Pericardium fibroblast (primary cell): ENCODE results near the gene KHDC4. TPM values are rescaled to one million over a fixed set of nuclear protein-coding genes. Genes with fewer than 3 reads are reported as not detected.

Source experiments
- total RNA-seq: library from RNA; depleted of rRNA; stranded (reverse); fragments of >200 nt; gene quantifications from 2 replicates; pipeline ENCODE4 v1.2.3, GENCODE V29; 2015

KHDC4 gene
- 14.4 and 20.4 TPM in 2 replicates for total RNA-seq

GRCh38 chr1:155934097-155934935 is at the start of gene KHDC4:
KHDC4 (minus strand) TSS chr1:155934413; CDS start chr1:155934373, 40 bp downstream.

DNA sequence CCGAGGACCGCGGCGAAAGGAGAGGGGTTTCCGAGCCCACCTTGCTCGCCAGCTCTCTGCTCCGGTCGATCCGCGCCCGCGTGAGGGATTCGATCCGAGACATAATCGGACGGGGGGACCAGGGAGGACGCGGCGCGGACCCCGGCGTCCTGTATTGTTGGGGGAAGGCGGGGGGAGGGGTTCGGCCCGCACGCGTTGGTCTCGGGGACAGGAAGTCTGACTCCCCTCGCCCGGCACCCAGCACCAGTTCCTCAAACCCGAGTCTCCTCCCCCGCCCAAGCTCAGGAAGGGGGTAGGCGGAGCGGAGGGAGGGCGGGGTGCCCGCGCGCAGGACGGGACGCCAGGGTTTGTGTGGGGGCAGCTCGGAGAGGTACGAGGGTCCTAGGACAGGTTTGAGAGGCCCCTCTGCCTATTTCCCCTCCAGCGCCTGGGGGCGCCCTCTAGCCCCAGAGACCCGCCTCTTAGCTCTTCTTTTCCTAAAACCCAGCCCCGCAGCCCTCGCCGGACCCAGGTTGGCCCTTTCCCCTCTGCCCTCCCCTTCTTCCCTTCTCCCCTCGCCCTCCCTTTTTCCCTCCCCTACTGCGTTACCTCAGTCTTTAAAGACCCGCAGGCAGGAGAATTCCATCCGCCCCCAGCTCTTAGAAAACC is 44.2 kb upstream of the KHDC4 start, which contains the start of gene ARHGEF2:
Gene ARHGEF2 (minus strand): TSS at position 223 of the 648 bp plus-strand sequence. CDS start 120 bp downstream, at position 103.

GRCh38 chr1:155940993-155941844 is 7.0 kb upstream of the KHDC4 start, which contains the start of gene RXFP4:
RXFP4 (plus strand) TSS chr1:155941638; CDS start chr1:155941710, 72 bp downstream.

GRCh38 chr1:155911156-155912055 is 22.8 kb downstream of the KHDC4 start, which contains the start of gene RIT1:
RIT1 (minus strand) TSS chr1:155911349; CDS start chr1:155910761, 588 bp downstream.

Other genes starting within 250 kb of the KHDC4 start
- gene YY1AP1, start 245.6 kb downstream of the KHDC4 start, total RNA-seq: 47.5 and 96.9 TPM in 2 replicates
- gene DAP3, start 245.3 kb downstream of the KHDC4 start, total RNA-seq: 102 and 104 TPM in 2 replicates
- gene GON4L, start 77.2 kb downstream of the KHDC4 start, total RNA-seq: 11.3 and 26.7 TPM in 2 replicates
- 6.5 and 6.8 TPM in 2 replicates for gene SYT11, start 74.8 kb downstream of the KHDC4 start, total RNA-seq
- 15.4 and 38.9 TPM in 2 replicates for gene RIT1, start 23.1 kb downstream of the KHDC4 start, total RNA-seq
- not detected in 2 replicates for gene RXFP4, start 7.2 kb upstream of the KHDC4 start, total RNA-seq
- gene ARHGEF2, start 44.1 kb upstream of the KHDC4 start, total RNA-seq: 107 and 150 TPM in 2 replicates
- 489 and 630 TPM in 2 replicates for gene SSR2, start 86.5 kb upstream of the KHDC4 start, total RNA-seq
- 9.8 and 12.6 TPM in 2 replicates for gene UBQLN4, start 119.4 kb upstream of the KHDC4 start, total RNA-seq
- 87.3 and 97.6 TPM in 2 replicates for gene LAMTOR2, start 120.4 kb upstream of the KHDC4 start, total RNA-seq
- not detected in 2 replicates for gene RAB25, start 126.7 kb upstream of the KHDC4 start, total RNA-seq
- gene MEX3A, start 148.1 kb upstream of the KHDC4 start, total RNA-seq: 1.1 and 5.0 TPM in 2 replicates
- 508 and 655 TPM in 2 replicates for gene LMNA, start 180.3 kb upstream of the KHDC4 start, total RNA-seq
- 0.47 and 1.6 TPM in 2 replicates for gene SEMA4A, start 219.2 kb upstream of the KHDC4 start, total RNA-seq